Measurements from ENCODE around the gene GSTT2B. TPM values are rescaled to one million over a fixed set of nuclear protein-coding genes. Genes with fewer than 3 reads are reported as not detected.
A peak's percentile ranks its signal among the peaks of the same experiment; 100 is the strongest.

GSTT2B gene
- total and polyA plus RNA-seq, 2 experiments from 2014 or later: 1.3 to 3.0 TPM

DNA sequence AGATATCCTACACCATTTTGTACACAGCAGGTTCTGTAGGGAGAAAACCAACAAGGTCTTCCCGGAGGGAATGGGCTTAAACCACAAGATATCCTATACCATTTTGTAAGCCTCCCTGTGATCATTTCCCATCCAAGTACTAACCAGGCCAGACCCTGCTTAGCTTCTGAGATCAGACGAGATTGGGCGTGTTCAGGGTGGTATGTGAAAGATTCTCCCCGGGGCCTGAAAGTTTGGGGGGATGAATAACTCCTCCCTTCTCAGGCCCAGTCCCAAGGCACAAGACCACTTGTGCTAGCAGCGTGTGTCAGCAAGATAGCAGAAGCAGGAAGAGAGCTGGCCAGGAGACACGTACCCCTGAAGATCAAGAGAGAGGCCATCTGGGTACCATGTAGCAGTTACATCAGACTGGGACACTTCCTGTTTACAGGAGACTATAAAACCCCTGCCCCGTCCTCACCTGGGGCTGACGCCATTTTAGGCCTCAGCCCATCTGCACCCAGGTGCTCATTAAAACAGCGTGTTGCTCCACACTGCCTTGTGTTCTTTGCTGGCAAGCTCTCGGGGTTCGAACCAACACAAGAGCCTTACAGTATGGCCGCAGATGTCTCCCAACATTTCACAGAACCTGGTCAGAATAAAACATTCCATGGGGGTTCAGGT is 49.5 kb downstream of the GSTT2B start:
- WGBS (ENCODE audit: low lambda C conversion rate, missing lambda C conversion rate): 91% methylated on average over 12 of the region's 12 CpGs
- peaks cover 6% of the 10 kb centered on the region for H3K79me2 ChIP-seq
- no peaks in the 10 kb centered on the region for H3K36me3 ChIP-seq (replicated peaks; ENCODE audit: insufficient read depth, low read depth)
- no peaks in the 10 kb centered on the region for H3K9me2 ChIP-seq (replicated peaks; ENCODE audit: insufficient read depth)
- no peak for TF ChIP-seq EZH2 (IDR thresholded peaks at IDR 0.05; ENCODE audit: borderline replicate concordance)
- TF ChIP-seq, protein P1, sequence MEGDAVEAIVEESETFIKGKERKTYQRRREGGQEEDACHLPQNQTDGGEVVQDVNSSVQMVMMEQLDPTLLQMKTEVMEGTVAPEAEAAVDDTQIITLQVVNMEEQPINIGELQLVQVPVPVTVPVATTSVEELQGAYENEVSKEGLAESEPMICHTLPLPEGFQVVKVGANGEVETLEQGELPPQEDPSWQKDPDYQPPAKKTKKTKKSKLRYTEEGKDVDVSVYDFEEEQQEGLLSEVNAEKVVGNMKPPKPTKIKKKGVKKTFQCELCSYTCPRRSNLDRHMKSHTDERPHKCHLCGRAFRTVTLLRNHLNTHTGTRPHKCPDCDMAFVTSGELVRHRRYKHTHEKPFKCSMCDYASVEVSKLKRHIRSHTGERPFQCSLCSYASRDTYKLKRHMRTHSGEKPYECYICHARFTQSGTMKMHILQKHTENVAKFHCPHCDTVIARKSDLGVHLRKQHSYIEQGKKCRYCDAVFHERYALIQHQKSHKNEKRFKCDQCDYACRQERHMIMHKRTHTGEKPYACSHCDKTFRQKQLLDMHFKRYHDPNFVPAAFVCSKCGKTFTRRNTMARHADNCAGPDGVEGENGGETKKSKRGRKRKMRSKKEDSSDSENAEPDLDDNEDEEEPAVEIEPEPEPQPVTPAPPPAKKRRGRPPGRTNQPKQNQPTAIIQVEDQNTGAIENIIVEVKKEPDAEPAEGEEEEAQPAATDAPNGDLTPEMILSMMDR (IDR thresholded peaks at IDR 0.05; ENCODE audit: poor library complexity): no peak
- TF ChIP-seq EZH2phosphoT487 (IDR thresholded peaks at IDR 0.05; ENCODE audit: low read depth, severe bottlenecking, unreplicated experiment): no peak
- H3K9me3 ChIP-seq (ENCODE audit: low read depth): no peaks in the 10 kb centered on the region
- DNase-seq (ENCODE audit: low spot score): no peak
- H4K20me1 ChIP-seq (ENCODE audit: insufficient read depth, poor library complexity, severe bottlenecking): no peaks in the 10 kb centered on the region
- no peak overlapping the region for H2AFZ ChIP-seq
- H3K4me1 ChIP-seq (ENCODE audit: insufficient read depth): peaks cover 25% of the 10 kb centered on the region
- H3K4me3 ChIP-seq: no peak overlapping the region
- H3K27ac ChIP-seq: no peak overlapping the region
- H3K27me3 ChIP-seq: no peaks in the 10 kb centered on the region
- no peak overlapping the region for H3K4me2 ChIP-seq

DNA sequence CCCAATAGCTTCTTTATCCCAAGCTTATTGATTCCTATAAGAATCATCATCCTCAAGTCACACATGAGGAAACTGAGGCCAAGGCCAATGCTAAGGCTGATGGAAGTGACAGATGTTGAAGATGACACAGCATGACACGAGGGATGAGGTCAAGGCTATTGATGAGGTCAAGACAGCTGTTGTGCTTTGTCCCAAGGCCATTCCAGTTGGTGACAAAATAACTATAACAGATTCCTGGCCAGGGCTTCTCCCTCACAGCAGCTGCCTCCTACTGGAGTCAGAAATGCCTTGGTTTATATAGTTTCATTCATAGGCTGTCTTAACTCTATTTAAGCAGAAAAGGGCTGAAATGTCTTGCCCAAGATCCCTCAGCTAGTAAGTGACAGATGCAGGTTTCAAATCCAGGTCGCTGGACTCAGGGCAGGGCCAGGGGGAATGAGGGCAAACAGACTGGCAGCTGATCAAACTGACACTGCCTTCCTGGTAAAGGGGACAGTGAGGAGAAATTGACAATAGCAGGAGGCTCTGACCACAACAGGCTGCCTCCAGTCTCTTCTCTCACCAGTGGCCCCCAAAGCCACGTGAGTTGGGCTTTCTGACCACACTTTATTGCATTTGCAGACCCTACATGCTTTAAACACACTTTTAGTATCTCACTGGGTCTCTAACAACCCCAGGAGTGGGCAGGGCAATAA is 50.4 kb downstream of the GSTT2B start:
- Histone ChIP-seq H3K4me2 (no peak overlapping the region), H3K4me1 (ENCODE audit: insufficient read depth) (peaks cover 25% of the 10 kb centered on the region), H3K79me2 (peaks cover 6% of the 10 kb centered on the region), H3K27ac (no peak overlapping the region), H4K20me1 (ENCODE audit: insufficient read depth, poor library complexity, severe bottlenecking) (no peaks in the 10 kb centered on the region), H3K27me3 (no peaks in the 10 kb centered on the region), H3K9me3 (ENCODE audit: low read depth) (no peaks in the 10 kb centered on the region), H3K4me3 (no peak overlapping the region), H3K36me3 (replicated peaks; ENCODE audit: insufficient read depth, low read depth) (no peaks in the 10 kb centered on the region), H2AFZ (no peak overlapping the region), H3K9me2 (replicated peaks; ENCODE audit: insufficient read depth) (no peaks in the 10 kb centered on the region)
- TF ChIP-seq, protein P1 (IDR thresholded peaks at IDR 0.05; ENCODE audit: poor library complexity): no peak
- no peak for TF ChIP-seq EZH2phosphoT487 (IDR thresholded peaks at IDR 0.05; ENCODE audit: low read depth, severe bottlenecking, unreplicated experiment)
- no peak for TF ChIP-seq EZH2 (IDR thresholded peaks at IDR 0.05; ENCODE audit: borderline replicate concordance)
- no peak for DNase-seq (ENCODE audit: low spot score)
- WGBS (ENCODE audit: low lambda C conversion rate, missing lambda C conversion rate): 95% methylated on average over 3 of the region's 3 CpGs

DNA sequence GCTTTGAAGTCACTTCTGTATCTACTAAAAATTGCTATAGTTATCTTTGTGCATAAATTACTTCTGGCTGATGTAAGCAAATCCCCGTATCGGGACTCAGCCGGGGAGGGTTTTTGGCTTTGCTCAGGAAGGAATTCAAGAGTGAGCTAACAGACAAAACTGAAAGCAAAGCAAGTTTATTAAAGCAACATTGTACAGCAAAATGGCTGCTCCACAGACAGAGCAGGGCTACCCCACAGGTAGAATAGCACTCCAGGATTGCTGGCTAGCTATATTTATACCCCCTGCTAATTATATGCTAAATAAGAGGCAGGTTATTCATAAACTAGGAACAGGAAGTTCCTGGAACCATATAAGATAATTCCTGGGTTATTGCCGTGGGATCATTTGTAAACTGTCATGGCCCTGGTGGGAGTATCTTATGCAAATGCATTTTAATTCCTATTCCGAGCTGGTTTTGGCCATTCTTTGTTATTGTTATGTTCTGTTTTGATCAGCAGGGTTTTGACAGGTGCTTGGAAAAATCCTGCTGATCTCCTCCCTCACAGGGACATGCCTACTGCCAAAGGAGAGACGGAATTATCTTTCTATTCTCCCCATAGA is 51.6 kb downstream of the GSTT2B start:
- H3K9me3 ChIP-seq (ENCODE audit: low read depth): no peaks in the 10 kb centered on the region
- H3K27me3 ChIP-seq: no peaks in the 10 kb centered on the region
- TF ChIP-seq EZH2 (IDR thresholded peaks at IDR 0.05; ENCODE audit: borderline replicate concordance) (no peak), EZH2phosphoT487 (IDR thresholded peaks at IDR 0.05; ENCODE audit: low read depth, severe bottlenecking, unreplicated experiment) (no peak)
- TF ChIP-seq, protein P1 (IDR thresholded peaks at IDR 0.05; ENCODE audit: poor library complexity): no peak
- no peak for DNase-seq (ENCODE audit: low spot score)
- peak overlapping the region; percentile 78 for H3K27ac ChIP-seq
- peaks cover 25% of the 10 kb centered on the region for H3K4me1 ChIP-seq (ENCODE audit: insufficient read depth)
- no peak overlapping the region for H2AFZ ChIP-seq
- 62% methylated on average over 6 of the region's 6 CpGs for WGBS (ENCODE audit: low lambda C conversion rate, missing lambda C conversion rate)
- H3K36me3 ChIP-seq (replicated peaks; ENCODE audit: insufficient read depth, low read depth): no peaks in the 10 kb centered on the region
- H4K20me1 ChIP-seq (ENCODE audit: insufficient read depth, poor library complexity, severe bottlenecking): no peaks in the 10 kb centered on the region
- no peak overlapping the region for H3K4me3 ChIP-seq
- H3K4me2 ChIP-seq: peak overlapping the region; percentile 55
- H3K9me2 ChIP-seq (replicated peaks; ENCODE audit: insufficient read depth): no peaks in the 10 kb centered on the region
- H3K79me2 ChIP-seq: peaks cover 6% of the 10 kb centered on the region

Data from hepatocyte (in vitro differentiated cells).